Naive thymus-derived CD8-positive, alpha-beta T cell (primary cell): ENCODE measurements around the gene PRR15L. TPM values are rescaled to one million over a fixed set of nuclear protein-coding genes. Genes with fewer than 3 reads are reported as not detected.

ENCODE experiments used
- ATAC-seq, 2 donors: fragments of 150-1000 bp; cut with Tn5 transposase in 1 of 2; sonication (Bioruptor Pico), chemical (Tn5 transposase) in 1 of 2; 1 replicate in 1 of 2; 2 replicates in 1 of 2; pipeline ENCODE4 v1.10.0; 2021; ENCODE audit warnings: mild to moderate bottlenecking in 2 of 2, moderate library complexity in 2 of 2
- POLR2A ChIA-PET: fragments of 350-600 bp; sonication (Branson Sonifier 250); formaldehyde crosslinking; loops from one replicate; lab custom pipeline; 2021; ENCODE audit warnings: antibody characterized with exemption; lab: Charles Lee
- DNase-seq, 10 donors: peaks; one replicate each; pipeline versions ENCODE4 v3.0.0 to v3.0.0-alpha.2; 2020 to 2022
- H3K27ac Mint-ChIP-seq, 10 donors: one replicate each; pipeline ENCODE4 v1.8.0; 2020 to 2022; ENCODE audit warnings: mild to moderate bottlenecking in 10 of 10, mixed read lengths in 10 of 10, moderate library complexity in 4 of 10, inconsistent platforms in 1 of 10
- H3K27me3 Mint-ChIP-seq, 5 donors: one replicate each; pipeline ENCODE4 v1.8.0; 2021 to 2022; ENCODE audit warnings: mixed read lengths in 5 of 5
- H3K36me3 Mint-ChIP-seq, 3 donors: one replicate each; pipeline ENCODE4 v1.8.0; 2020 to 2022; ENCODE audit warnings: mixed read lengths in 3 of 3, mild to moderate bottlenecking in 2 of 3, inconsistent platforms in 1 of 3
- H3K4me1 Mint-ChIP-seq, 4 donors: one replicate each; pipeline ENCODE4 v1.8.0; 2021 to 2022; ENCODE audit warnings: mixed read lengths in 4 of 4
- H3K4me3 Mint-ChIP-seq, 10 donors: one replicate each; pipeline ENCODE4 v1.8.0; 2020 to 2022; ENCODE audit warnings: mild to moderate bottlenecking in 10 of 10, mixed read lengths in 10 of 10, moderate library complexity in 6 of 10, inconsistent platforms in 1 of 10
- H3K9me3 Mint-ChIP-seq, 9 donors: one replicate each; pipeline ENCODE4 v1.8.0; 2020 to 2022; ENCODE audit warnings: mixed read lengths in 9 of 9, mild to moderate bottlenecking in 3 of 9, inconsistent platforms in 1 of 9, moderate library complexity in 1 of 9
- polyA plus RNA-seq, 3 donors: library from polyadenylated mRNA; unstranded; fragments of 300-500 nt; fragmentation: Illumina TruSeq; gene quantifications; one replicate each; pipeline ENCODE4 v1.2.3, GENCODE V29; 2021
- total RNA-seq, 8 experiments: library from RNA in 2 of 8; stranded (reverse) in 2 of 8; gene quantifications; one replicate each; pipeline ENCODE4 v1.2.3 and lab custom pipeline; 2021 to 2026

PRR15L gene
- total and polyA plus RNA-seq, 5 experiments from 2014 or later = 0.14 to 0.36 (median 0.16) TPM; not detected in 2

DNA sequence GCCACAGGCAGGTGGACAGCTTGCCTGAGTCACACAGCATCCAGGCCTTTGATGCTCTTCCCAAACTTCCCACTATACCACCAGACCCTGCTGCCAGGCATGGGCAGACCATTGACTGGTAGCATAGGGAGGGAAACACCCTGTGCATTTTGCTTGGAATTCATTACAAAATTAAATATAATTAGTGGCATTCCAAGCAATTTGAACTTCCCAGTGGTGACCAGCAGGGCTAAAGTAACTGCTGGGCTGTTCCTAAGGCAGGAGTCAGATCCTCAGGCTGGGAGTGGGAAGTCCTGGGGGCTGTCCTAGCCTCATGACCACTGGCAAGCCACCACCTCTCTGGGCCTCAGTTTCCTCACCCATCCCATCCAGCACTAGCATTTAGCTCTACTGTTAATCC, 3.8 kb downstream of the PRR15L start:
- no peak for ATAC-seq
- no peak overlapping the region for H3K4me3 Mint-ChIP-seq
- no peaks in the 10 kb centered on the region for H3K9me3 Mint-ChIP-seq
- H3K36me3 Mint-ChIP-seq = peaks cover 0 to 10% (median 0%) of the 10 kb centered on the region in 3 donors
- no peak for DNase-seq
- no peaks in the 10 kb centered on the region for H3K27me3 Mint-ChIP-seq
- POLR2A ChIA-PET = interaction anchor here (0.8 to 0.9 kb wide), 2 partner anchors 17 to 59 kb away, joined by 3 to 4 read pairs; partner anchors contain the start of genes CDK5RAP3 and SP2
- H3K4me1 Mint-ChIP-seq = peaks cover 15 to 27% (median 16%) of the 10 kb centered on the region in 4 donors
- no peak overlapping the region for H3K27ac Mint-ChIP-seq

DNA sequence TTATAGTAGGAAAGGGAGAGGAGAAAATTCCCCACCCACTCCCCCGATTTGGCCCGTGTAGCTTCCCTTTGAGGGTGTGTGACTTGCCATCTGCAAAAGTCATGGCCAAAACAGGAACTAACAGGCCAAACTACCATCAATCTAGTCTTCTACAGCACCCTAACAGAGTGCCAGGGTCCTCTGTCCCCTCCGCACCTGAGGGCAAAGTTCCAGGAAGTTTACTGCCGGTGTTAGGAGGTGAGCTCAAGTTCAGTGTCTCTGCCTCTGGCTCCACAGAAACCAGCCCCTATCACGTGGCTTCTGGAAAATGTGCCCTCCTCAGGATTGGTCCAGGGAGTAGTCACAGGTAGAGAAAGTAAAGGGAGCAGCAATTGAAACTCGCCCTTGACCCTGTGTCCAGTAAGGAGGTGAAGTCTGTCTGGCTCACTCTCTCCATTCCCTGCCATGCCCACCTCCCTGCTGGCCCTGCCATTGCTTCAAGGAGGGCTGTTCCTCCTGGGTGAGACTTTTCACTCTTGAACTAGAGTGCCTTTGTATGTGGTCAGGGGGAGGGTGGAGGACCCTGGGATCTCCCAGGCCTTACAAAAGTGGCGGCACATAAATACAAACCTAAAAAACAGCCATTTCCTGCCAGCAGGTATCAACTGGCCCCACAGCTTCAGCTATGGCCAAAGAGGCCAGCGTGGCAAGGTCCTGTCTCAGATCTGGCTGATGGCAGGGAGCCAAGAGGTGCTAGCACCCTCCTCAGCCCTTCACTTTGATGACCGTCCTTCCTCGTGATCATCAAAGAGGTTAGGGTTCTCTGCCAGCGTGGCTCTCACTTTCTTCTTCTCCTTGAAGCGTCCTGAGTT, 5.3 kb downstream of the PRR15L start:
- peaks cover 18 to 39% (median 23%) of the 10 kb centered on the region in 4 donors for H3K4me1 Mint-ChIP-seq

DNA sequence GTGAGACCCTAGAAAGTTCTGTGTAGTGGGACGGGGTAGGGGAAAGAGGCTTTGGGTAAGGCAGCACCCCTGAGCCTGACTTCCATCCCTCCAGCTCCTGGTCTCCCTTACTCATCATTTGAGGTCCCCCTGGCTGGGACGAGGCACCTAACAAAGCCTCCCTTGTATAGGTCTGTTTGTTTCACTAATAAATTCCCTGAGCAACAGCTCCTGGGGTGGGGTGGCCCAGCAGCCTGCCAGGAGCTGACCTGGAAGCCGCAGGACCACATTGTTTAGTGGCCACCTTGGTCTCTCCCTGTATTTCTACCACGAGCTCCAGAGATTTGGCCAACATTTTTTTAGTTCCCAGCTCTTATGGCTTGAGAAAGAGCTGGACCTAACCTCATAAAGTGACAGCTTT, 7.2 kb downstream of the PRR15L start:
- no peak for DNase-seq
- no peak overlapping the region for H3K4me3 Mint-ChIP-seq

More for the DNA sequence above, 5.3 kb downstream of the PRR15L start:
- no peak for ATAC-seq
- POLR2A ChIA-PET = interaction anchor here (1.4 kb wide), 1 partner anchor 8 kb away, joined by 3 read pairs; no protein-coding TSS in a partner anchor
- DNase-seq = no peak
- peak overlapping the region in 6 of 10 donors; percentile 21 to 81 (median 42) for H3K27ac Mint-ChIP-seq
- no peaks in the 10 kb centered on the region for H3K27me3 Mint-ChIP-seq
- no peaks in the 10 kb centered on the region for H3K9me3 Mint-ChIP-seq
- H3K4me3 Mint-ChIP-seq = no peak overlapping the region
- H3K36me3 Mint-ChIP-seq = peaks cover 0 to 18% (median 0%) of the 10 kb centered on the region in 3 donors

DNA sequence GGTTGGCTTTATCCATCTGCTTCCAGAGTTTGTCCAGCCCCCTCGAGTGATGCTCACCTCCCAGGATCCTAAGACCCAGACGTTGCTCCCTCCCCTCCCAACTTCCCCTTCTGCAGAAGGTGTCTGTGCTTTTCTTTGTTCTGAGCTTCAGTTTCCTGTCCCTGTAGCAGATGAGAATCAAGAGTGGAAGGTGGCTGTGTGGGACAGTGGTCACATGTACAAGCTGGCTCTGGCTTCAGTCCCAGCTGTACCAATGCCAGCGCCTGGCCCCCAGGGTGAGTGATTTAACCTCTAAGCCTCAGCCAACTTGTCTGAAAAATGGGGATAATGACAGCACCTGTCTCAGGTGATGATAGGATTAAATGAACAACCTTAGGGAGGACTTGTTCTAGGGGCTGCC, 7.7 kb downstream of the PRR15L start:
- DNase-seq = peak in 5 of 10 donors; percentile 9 to 34 (median 30)
- Mint-ChIP-seq H3K27me3 (no peaks in the 10 kb centered on the region), H3K4me3 (peak overlapping the region; percentile 72 to 85 (median 78)), H3K9me3 (no peaks in the 10 kb centered on the region), H3K4me1 (peaks cover 32 to 62% (median 46%) of the 10 kb centered on the region in 4 donors), H3K27ac (peak overlapping the region; percentile 64 to 92 (median 87)), H3K36me3 (peaks cover 0 to 35% (median 0%) of the 10 kb centered on the region in 3 donors)
- ATAC-seq = peak; percentile 42 to 71
- POLR2A ChIA-PET = interaction anchor here (1.0 to 5.5 kb wide), 7 partner anchors 9 to 118 kb away, joined by 3 to 46 read pairs (median 6); partner anchors contain the start of genes CDK5RAP3, LRRC46, MRPL10 and PNPO

More for the DNA sequence above, 7.2 kb downstream of the PRR15L start:
- Mint-ChIP-seq H3K9me3 (no peaks in the 10 kb centered on the region), H3K36me3 (peaks cover 0 to 31% (median 0%) of the 10 kb centered on the region in 3 donors), H3K4me1 (peaks cover 27 to 57% (median 41%) of the 10 kb centered on the region in 4 donors), H3K27ac (peak overlapping the region in 9 of 10 donors; percentile 64 to 92 (median 86)), H3K27me3 (no peaks in the 10 kb centered on the region)
- POLR2A ChIA-PET = interaction anchor here (1.0 to 5.5 kb wide), 5 partner anchors 9 to 119 kb away, joined by 3 to 46 read pairs (median 12); partner anchors contain the start of genes CDK5RAP3, LRRC46, MRPL10 and PNPO
- ATAC-seq = no peak

DNA sequence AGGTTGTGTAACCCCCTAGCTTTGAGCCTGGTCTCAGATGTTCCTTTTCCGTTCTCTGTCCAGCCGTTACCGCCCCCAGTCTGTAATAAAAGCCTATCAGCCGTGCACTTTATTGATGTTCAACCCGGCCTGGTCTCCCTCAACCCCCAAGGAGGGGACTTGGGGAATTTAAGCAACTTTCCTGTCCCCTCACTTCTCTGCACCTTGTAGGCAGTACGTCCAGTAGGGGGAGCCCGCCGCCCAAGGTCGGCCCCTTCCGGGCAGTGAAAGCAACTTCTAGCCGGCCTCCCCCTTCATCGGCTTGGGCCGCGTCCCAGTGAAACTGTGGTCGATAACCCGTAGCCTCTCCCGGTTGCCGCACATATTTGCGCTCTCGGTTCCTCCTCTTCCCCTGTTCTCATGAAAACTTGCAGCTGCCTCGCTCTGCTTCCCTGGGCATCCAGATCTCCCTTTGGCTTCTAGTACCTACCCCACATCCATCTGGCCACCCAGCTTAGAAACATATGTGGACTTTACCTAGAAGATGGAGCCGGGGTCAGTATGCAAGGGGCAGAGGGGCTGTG, 8.4 kb downstream of the PRR15L start:
- Mint-ChIP-seq H3K27ac (peak overlapping the region; percentile 64 to 92 (median 87)), H3K27me3 (no peaks in the 10 kb centered on the region), H3K4me3 (peak overlapping the region; percentile 72 to 85 (median 78)), H3K4me1 (peaks cover 36 to 68% (median 53%) of the 10 kb centered on the region in 4 donors), H3K36me3 (peaks cover 0 to 33% (median 1%) of the 10 kb centered on the region in 3 donors), H3K9me3 (no peaks in the 10 kb centered on the region)
- DNase-seq = peak; percentile 48 to 89 (median 71)
- ATAC-seq = peak; percentile 65 to 77
- POLR2A ChIA-PET = interaction anchor here (1.0 to 5.5 kb wide), 7 partner anchors 8 to 118 kb away, joined by 3 to 46 read pairs (median 6); partner anchors contain the start of genes CDK5RAP3, LRRC46, MRPL10 and PNPO

DNA sequence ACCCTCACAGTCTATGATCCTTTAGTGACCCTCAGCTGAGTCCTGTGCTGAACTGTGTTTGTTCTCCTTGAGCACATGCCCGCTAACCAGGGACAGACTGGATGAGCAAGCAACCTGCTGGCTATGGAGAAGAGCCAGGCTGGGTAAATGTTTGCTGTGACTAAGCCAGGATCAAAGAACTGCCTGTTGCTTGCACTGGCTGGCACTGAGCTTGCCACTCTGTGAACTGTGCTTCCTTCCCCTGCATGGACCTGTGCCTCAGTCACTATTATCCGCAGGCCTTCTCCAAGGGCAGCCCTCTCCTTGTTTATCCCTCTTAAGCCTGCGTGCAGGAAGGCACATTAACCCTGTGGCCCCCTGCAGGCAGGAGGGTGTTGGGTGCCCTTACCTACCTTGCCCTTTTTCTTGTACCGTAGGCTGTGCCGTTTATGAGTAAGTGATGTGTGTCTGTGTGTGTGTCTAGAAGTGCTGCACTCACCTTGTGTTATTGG, 8.9 kb downstream of the PRR15L start:
- Mint-ChIP-seq H3K36me3 (peaks cover 0 to 31% (median 1%) of the 10 kb centered on the region in 3 donors), H3K4me1 (peaks cover 36 to 74% (median 57%) of the 10 kb centered on the region in 4 donors), H3K9me3 (no peaks in the 10 kb centered on the region), H3K27me3 (no peaks in the 10 kb centered on the region), H3K27ac (peak overlapping the region; percentile 64 to 92 (median 87)), H3K4me3 (peak overlapping the region in 9 of 10 donors; percentile 72 to 85 (median 77))
- ATAC-seq = peak in 1 of 2 donors; percentile 3
- POLR2A ChIA-PET = interaction anchor here (1.6 to 5.5 kb wide), 3 partner anchors 7 to 22 kb away, joined by 6 to 46 read pairs (median 16); partner anchors contain the start of genes CDK5RAP3 and PNPO
- DNase-seq = no peak

DNA sequence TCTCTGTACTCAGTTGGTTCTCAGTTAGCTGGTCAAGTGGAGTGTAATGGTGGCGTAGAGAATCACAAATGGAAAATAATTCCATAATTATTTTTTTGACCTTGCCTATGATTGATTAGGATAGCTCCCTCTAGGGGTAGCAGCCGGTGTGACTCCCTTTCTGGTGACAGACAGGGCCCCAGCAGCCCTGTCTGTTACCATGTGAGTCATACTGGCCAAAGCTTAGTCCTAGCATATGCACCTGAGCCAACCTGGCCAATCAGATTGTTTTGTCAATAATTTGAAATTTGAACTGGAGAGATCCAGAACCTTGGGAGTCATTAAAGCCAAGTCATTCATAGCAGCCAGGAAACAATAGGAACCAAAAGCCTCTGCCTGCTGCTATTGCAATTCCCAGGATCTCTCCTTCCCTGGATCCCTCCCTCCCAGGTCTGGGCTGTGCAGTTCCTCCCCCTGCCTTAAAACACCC, 10.7 kb downstream of the PRR15L start:
- POLR2A ChIA-PET = interaction anchor here (0.9 to 8.0 kb wide), 3 partner anchors 24 to 101 kb away, joined by 3 to 70 read pairs (median 46); partner anchors contain the start of genes CDK5RAP3 and SP2
- H3K27ac Mint-ChIP-seq = peak overlapping the region; percentile 45 to 95 (median 85)
- H3K27me3 Mint-ChIP-seq = no peaks in the 10 kb centered on the region
- H3K4me1 Mint-ChIP-seq = peaks cover 39 to 88% (median 72%) of the 10 kb centered on the region in 4 donors
- no peaks in the 10 kb centered on the region for H3K9me3 Mint-ChIP-seq
- ATAC-seq (peak; percentile 54 to 57), DNase-seq (peak; percentile 47 to 84 (median 54))
- H3K4me3 Mint-ChIP-seq = peak overlapping the region; percentile 12 to 79 (median 65)
- H3K36me3 Mint-ChIP-seq = peaks cover 0 to 31% (median 1%) of the 10 kb centered on the region in 3 donors

DNA sequence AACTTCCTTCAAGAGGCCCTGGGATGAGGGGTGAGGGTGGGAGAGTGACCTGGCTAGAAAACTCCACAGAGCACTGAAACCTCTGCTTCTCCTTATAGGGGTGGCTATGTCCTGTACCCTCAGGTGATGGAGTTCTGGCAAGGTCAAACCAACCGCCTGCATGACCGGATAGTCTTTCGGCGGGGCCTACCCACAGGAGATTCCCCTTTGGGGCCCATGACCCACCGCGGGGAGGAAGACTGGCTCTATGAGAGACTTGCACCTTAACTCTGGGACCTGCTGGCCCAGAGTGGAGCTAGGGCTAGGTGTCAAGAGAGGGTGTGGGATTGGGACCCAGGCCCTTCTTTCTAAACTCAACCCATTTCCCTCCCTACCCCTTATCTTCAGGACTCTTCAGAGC, 11.2 kb downstream of the PRR15L start:
- Mint-ChIP-seq H3K36me3 (peaks cover 0 to 31% (median 1%) of the 10 kb centered on the region in 3 donors), H3K9me3 (no peaks in the 10 kb centered on the region), H3K27me3 (no peaks in the 10 kb centered on the region), H3K4me3 (peak overlapping the region in 8 of 10 donors; percentile 46 to 87 (median 70)), H3K4me1 (peaks cover 40 to 89% (median 76%) of the 10 kb centered on the region in 4 donors), H3K27ac (peak overlapping the region; percentile 45 to 95 (median 86))
- ATAC-seq (no peak), DNase-seq (no peak)
- POLR2A ChIA-PET = interaction anchor here (0.9 to 8.0 kb wide), 3 partner anchors 24 to 101 kb away, joined by 3 to 70 read pairs (median 46); partner anchors contain the start of genes CDK5RAP3 and SP2

DNA sequence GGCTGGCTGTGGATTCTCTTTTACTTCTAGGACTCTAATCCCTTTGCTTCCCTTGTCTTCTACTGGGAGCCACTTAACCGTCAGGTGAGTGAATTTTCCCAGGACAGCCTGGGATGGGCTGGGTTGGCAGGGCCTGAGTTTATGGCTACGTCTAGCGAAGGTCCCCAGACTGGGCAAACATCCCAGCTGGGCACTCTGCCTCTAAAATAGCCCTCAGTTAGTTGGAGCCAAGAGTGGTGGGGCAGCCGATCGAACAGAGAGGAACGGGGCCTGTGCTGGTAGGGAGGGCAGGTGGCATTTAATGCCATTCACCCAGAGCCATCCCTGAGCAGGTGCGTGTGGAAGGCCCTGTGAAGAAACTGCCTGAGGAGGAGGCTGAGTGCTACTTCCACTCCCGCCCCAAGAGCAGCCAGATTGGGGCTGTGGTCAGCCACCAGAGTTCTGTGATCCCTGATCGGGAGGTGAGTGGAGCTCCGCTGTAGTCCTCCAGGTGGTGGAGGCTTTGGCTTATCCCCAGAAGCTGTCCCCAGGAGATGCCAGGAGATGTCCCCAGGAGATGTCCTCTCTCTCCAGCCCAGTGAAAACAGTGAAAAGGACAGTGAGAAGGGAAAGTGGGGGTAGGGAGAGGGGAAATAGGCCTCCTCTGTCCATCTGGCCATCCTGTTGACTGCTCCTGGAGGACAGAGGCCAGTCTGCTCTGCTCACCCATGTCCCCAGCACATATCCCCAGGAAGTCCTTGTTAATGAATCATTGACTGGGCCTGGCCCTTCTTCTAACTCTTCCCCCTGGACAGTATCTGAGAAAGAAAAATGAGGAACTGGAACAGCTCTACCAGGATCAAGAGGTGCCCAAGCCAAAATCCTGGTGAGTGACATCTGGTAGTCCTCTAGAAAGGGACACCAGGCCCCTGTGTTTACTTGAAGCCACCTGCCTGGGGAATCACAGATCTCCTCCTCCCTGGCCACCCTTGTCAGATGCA, 11.9 kb downstream of the PRR15L start:
- POLR2A ChIA-PET = interaction anchor here (1.1 to 8.0 kb wide), 5 partner anchors 16 to 115 kb away, joined by 3 to 70 read pairs (median 15); partner anchors contain the start of genes CDK5RAP3, LRRC46, MRPL10 and SP2
- Mint-ChIP-seq H3K4me3 (peak overlapping the region; percentile 42 to 87 (median 71)), H3K27ac (peak overlapping the region; percentile 43 to 95 (median 86)), H3K27me3 (no peaks in the 10 kb centered on the region), H3K9me3 (peaks cover 0 to 7% (median 0%) of the 10 kb centered on the region in 9 donors), H3K36me3 (peaks cover 0 to 31% (median 1%) of the 10 kb centered on the region in 3 donors), H3K4me1 (peaks cover 45 to 90% (median 83%) of the 10 kb centered on the region in 4 donors)
- no peak for DNase-seq
- ATAC-seq = no peak

DNA sequence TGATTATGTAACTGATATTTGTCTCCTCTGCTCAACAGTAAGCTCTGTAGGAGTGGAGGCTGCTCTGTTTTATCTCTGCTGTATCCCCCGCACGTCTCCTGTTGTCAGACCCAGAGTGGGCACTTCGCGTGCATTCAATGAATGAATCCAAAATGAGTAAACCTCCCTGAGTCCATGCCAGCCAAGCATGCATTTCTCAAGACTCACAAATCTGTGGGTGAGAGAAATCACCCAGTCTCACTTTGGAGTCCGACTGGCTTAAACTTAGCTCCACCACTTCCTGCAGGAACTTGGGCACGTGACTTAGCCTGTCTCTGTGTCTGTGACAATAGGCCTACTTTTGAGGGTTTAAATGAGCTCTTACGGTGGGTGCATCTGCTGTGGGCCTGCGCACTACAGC, 12.6 kb downstream of the PRR15L start:
- DNase-seq (peak in 4 of 10 donors; percentile 13 to 41 (median 32)), ATAC-seq (no peak)
- Mint-ChIP-seq H3K9me3 (peaks cover 0 to 9% (median 0%) of the 10 kb centered on the region in 9 donors), H3K4me3 (peak overlapping the region; percentile 15 to 87 (median 71)), H3K27me3 (no peaks in the 10 kb centered on the region), H3K27ac (peak overlapping the region; percentile 43 to 95 (median 86)), H3K4me1 (peaks cover 45 to 87% (median 82%) of the 10 kb centered on the region in 4 donors), H3K36me3 (peaks cover 0 to 31% (median 1%) of the 10 kb centered on the region in 3 donors)
- POLR2A ChIA-PET = interaction anchor here (0.5 to 8.0 kb wide), 7 partner anchors 8 to 295 kb away, joined by 3 to 70 read pairs (median 3); partner anchors contain the start of genes CDK5RAP3, LRRC46, MRPL10 and SP2
